Keratinocyte (primary cell): ENCODE measurements around the gene RRAD. TPM values are rescaled to one million over a fixed set of nuclear protein-coding genes. Genes with fewer than 3 reads are reported as not detected.

Experiments
- DNase-seq: peaks from one replicate; pipeline ENCODE4 v3.0.0-alpha.2; 2011; ENCODE audit warnings: low read depth, missing footprints, low spot score
- FAIRE-seq: peaks from 2 replicates; lab custom pipeline; 2011; peaks lifted over from hg19 to GRCh38; lab: Jason Lieb, UNC
- H2AFZ ChIP-seq: 2 replicates; pipeline ENCODE4 v1.6.0; 2012; ENCODE audit warnings: low read length, control low read depth, inconsistent platforms; ENCODE audit not compliant: control insufficient read depth
- H3K27ac ChIP-seq: 2 replicates; pipeline ENCODE4 v1.5.1; 2011; ENCODE audit warnings: low read length; ENCODE audit not compliant: control insufficient read depth, insufficient read depth
- H3K27me3 ChIP-seq: 3 replicates; pipeline ENCODE4 v1.6.0; 2011; ENCODE audit warnings: low read length; ENCODE audit not compliant: control insufficient read depth, insufficient read depth; ENCODE audit errors: extremely low read depth
- H3K36me3 ChIP-seq, 2 experiments: 2 replicates in 1 of 2; 3 replicates in 1 of 2; pipeline ENCODE4 v1.5.1; 2011; ENCODE audit warnings: low read length in 2 of 2, mild to moderate bottlenecking in 1 of 2; ENCODE audit not compliant: control insufficient read depth in 2 of 2, insufficient read depth in 2 of 2; ENCODE audit errors: extremely low read depth in 1 of 2
- H3K4me1 ChIP-seq: 3 replicates; pipeline ENCODE4 v1.5.1; 2011; ENCODE audit warnings: low read length; ENCODE audit not compliant: control insufficient read depth, insufficient read depth; ENCODE audit errors: extremely low read depth
- H3K4me2 ChIP-seq: 3 replicates; pipeline ENCODE4 v1.6.0; 2011; ENCODE audit warnings: low read depth, low read length; ENCODE audit not compliant: control insufficient read depth, insufficient read depth; ENCODE audit errors: extremely low read depth
- H3K4me3 ChIP-seq, 3 experiments: fragments of 200-600 bp in 1 of 3; sonication (generic) in 1 of 3; 2 replicates in 2 of 3; 3 replicates in 1 of 3; pipeline ENCODE4 v1.5.1; 2011 to 2016; ENCODE audit warnings: low read length in 3 of 3, mild to moderate bottlenecking in 3 of 3, control low read depth in 2 of 3, inconsistent platforms in 1 of 3, low read depth in 1 of 3, mixed read lengths in 1 of 3, mixed run types in 1 of 3, moderate library complexity in 1 of 3; ENCODE audit not compliant: control insufficient read depth in 2 of 3, insufficient read depth in 2 of 3; ENCODE audit errors: extremely low read depth in 1 of 3
- H3K79me2 ChIP-seq: 2 replicates; pipeline ENCODE4 v1.6.0; 2012; ENCODE audit warnings: low read length; ENCODE audit not compliant: control insufficient read depth, insufficient read depth
- H3K9ac ChIP-seq: 3 replicates; pipeline ENCODE4 v1.6.0; 2011; ENCODE audit warnings: low read length; ENCODE audit not compliant: control insufficient read depth, insufficient read depth; ENCODE audit errors: extremely low read depth
- H3K9me1 ChIP-seq: 3 replicates; pipeline ENCODE4 v1.6.0; 2011; ENCODE audit warnings: low read length; ENCODE audit not compliant: control insufficient read depth, insufficient read depth; ENCODE audit errors: extremely low read depth
- H3K9me3 ChIP-seq: 2 replicates; pipeline ENCODE4 v1.5.1; 2012; ENCODE audit warnings: low read depth, low read length; ENCODE audit not compliant: control insufficient read depth
- H4K20me1 ChIP-seq: 3 replicates; pipeline ENCODE4 v1.6.0; 2011; ENCODE audit warnings: low read length; ENCODE audit not compliant: control insufficient read depth, insufficient read depth; ENCODE audit errors: extremely low read depth
- CTCF ChIP-seq, 3 experiments: IDR thresholded peaks in 1 of 3; conservative IDR thresholded peaks in 1 of 3; optimal IDR thresholded peaks in 1 of 3; 2 replicates in 2 of 3; 3 replicates in 1 of 3; pipeline versions ENCODE3 to v1.5.1; 2011; ENCODE audit warnings: low read length in 3 of 3, mild to moderate bottlenecking in 3 of 3, moderate library complexity in 2 of 3, control low read depth in 1 of 3, inconsistent platforms in 1 of 3; ENCODE audit not compliant: insufficient read depth in 2 of 3; ENCODE audit errors: extremely low read depth in 1 of 3
- EZH2 ChIP-seq: IDR thresholded peaks from one replicate; pipeline ENCODE4 v1.6.1; 2012; ENCODE audit warnings: inconsistent platforms, mild to moderate bottlenecking, low read length, moderate library complexity
- dilution Hi-C: fragments of 300-500 bp; cut with MboI; formaldehyde crosslinking; loops from one replicate; pipeline ENCODE4 v1.7.0; 2020; ENCODE audit warnings: low sequenced_read_pairs; ENCODE audit not compliant: extremely low pct_ligation_motif_present
- polyA plus RNA-seq, 5 experiments: library from polyadenylated mRNA; depleted of rRNA in 3 of 5; stranded (reverse) in 3 of 5; stranded (forward) in 1 of 5; unstranded in 1 of 5; fragments of >200 nt; gene quantifications; 1 replicate in 1 of 5; 2 replicates in 3 of 5; 3 replicates in 1 of 5; pipeline versions ENCODE4 v1.2.1 to v1.2.3, GENCODE V29; 2011 to 2012; ENCODE audit warnings: missing spikeins in 2 of 5, low read depth in 1 of 5, low replicate concordance in 1 of 5

The RRAD gene
- polyA plus RNA-seq, 1 donor (not counting 4 experiments of a cell fraction or from before 2014, with no cell fraction given), result 2.7 TPM

- H2AFZ ChIP-seq, result no peak overlapping the region
- dilution Hi-C loops, result no loop called here
- no peaks in the 10 kb centered on the region for H3K9me3 ChIP-seq
- peak; percentile 92 to 99 (median 95) for TF ChIP-seq CTCF (optimal IDR thresholded peaks at IDR 0.05 in 1 of 3, IDR thresholded peaks at IDR 0.05 in 1 of 3, conservative IDR thresholded peaks at IDR 0.05 in 1 of 3; ENCODE audit: extremely low read depth in 1 of 3, insufficient read depth in 2 of 3, low read length in 3 of 3)
- TF ChIP-seq EZH2, result no peak
- H3K79me2 ChIP-seq, result no peaks in the 10 kb centered on the region
- H3K27me3 ChIP-seq, result no peaks in the 10 kb centered on the region
- H4K20me1 ChIP-seq, result peaks cover 2% of the 10 kb centered on the region
- H3K4me3 ChIP-seq, result no peak overlapping the region
- H3K27ac ChIP-seq, result no peak overlapping the region
- H3K9me1 ChIP-seq, result no peaks in the 10 kb centered on the region
- FAIRE-seq (peak; percentile 61), DNase-seq (no peak)
- H3K36me3 ChIP-seq, result peaks cover 0 to 1% of the 10 kb centered on the region in 2 experiments
- H3K9ac ChIP-seq, result no peak overlapping the region
- no peak overlapping the region for H3K4me2 ChIP-seq
- H3K4me1 ChIP-seq, result peaks cover 22% of the 10 kb centered on the region
These were observed 30.2 kb downstream of the RRAD start for GRCh38 chr16:66894948-66895688.

- peaks cover 16% of the 10 kb centered on the region for H3K4me1 ChIP-seq
- no peaks in the 10 kb centered on the region for H3K9me3 ChIP-seq
- H3K9me1 ChIP-seq, result no peaks in the 10 kb centered on the region
- H3K4me3 ChIP-seq, result no peak overlapping the region
- dilution Hi-C loops, result no loop called here
- no peak overlapping the region for H3K9ac ChIP-seq
- no peaks in the 10 kb centered on the region for H3K27me3 ChIP-seq
- peaks cover 2% of the 10 kb centered on the region for H4K20me1 ChIP-seq
- FAIRE-seq (no peak), DNase-seq (no peak)
- no peak overlapping the region for H3K4me2 ChIP-seq
- H3K79me2 ChIP-seq, result no peaks in the 10 kb centered on the region
- H2AFZ ChIP-seq, result no peak overlapping the region
- TF ChIP-seq CTCF (optimal IDR thresholded peaks at IDR 0.05 in 1 of 3, IDR thresholded peaks at IDR 0.05 in 1 of 3, conservative IDR thresholded peaks at IDR 0.05 in 1 of 3; ENCODE audit: extremely low read depth in 1 of 3, insufficient read depth in 2 of 3, low read length in 3 of 3) (no peak), EZH2 (no peak)
- H3K36me3 ChIP-seq, result peaks cover 0 to 1% of the 10 kb centered on the region in 2 experiments
- no peak overlapping the region for H3K27ac ChIP-seq
These were observed 31.3 kb downstream of the RRAD start for GRCh38 chr16:66894055-66894454.
